Parathyroid adenoma (tissue), 2 donors: ENCODE measurements around the gene IRF2BPL.

ENCODE experiments used
- H2AFZ ChIP-seq: fragments of 300-600 bp; sonication (generic); one replicate; pipeline ENCODE4 v1.7.0; 2017; ENCODE audit warnings: antibody characterized with exemption, mild to moderate bottlenecking
- H3K27ac ChIP-seq: fragments of 300-600 bp; sonication (generic); one replicate; pipeline ENCODE4 v1.7.0; 2017
- H3K27me3 ChIP-seq: fragments of 300-600 bp; sonication (generic); one replicate; pipeline ENCODE4 v1.7.0; 2017; ENCODE audit warnings: low read length; ENCODE audit not compliant: control insufficient read depth, insufficient read depth
- H3K36me3 ChIP-seq: fragments of 300-600 bp; sonication (generic); one replicate; pipeline ENCODE4 v1.7.0; 2017; ENCODE audit warnings: low read length; ENCODE audit not compliant: control insufficient read depth, insufficient read depth
- H3K4me1 ChIP-seq: fragments of 300-600 bp; sonication (generic); one replicate; pipeline ENCODE4 v1.7.0; 2017; ENCODE audit warnings: control low read depth
- H3K4me2 ChIP-seq: fragments of 300-600 bp; sonication (generic); one replicate; pipeline ENCODE4 v1.7.0; 2017; ENCODE audit warnings: low read length
- H3K4me3 ChIP-seq: fragments of 300-600 bp; sonication (generic); one replicate; pipeline ENCODE4 v1.7.0; 2017; ENCODE audit warnings: low read depth, low read length
- H3K79me2 ChIP-seq: fragments of 300-600 bp; sonication (generic); one replicate; pipeline ENCODE4 v1.7.0; 2017; ENCODE audit warnings: control low read depth
- H3K9ac ChIP-seq: fragments of 300-600 bp; sonication (generic); one replicate; pipeline ENCODE4 v1.7.0; 2017; ENCODE audit warnings: mild to moderate bottlenecking
- H3K9me3 ChIP-seq: fragments of 300-600 bp; sonication (generic); one replicate; pipeline ENCODE4 v1.7.0; 2017; ENCODE audit warnings: low read length; ENCODE audit not compliant: control insufficient read depth
- CTCF ChIP-seq: fragments of 300-600 bp; sonication (generic); IDR thresholded peaks from one replicate; pipeline ENCODE4 v1.7.0; 2017; ENCODE audit warnings: antibody characterized with exemption, mild to moderate bottlenecking
- donor health status: primary hyperparathyroidism.

Gene IRF2BPL

GRCh38 chr14:77055981-77056380 lies 27.5 kb upstream of the IRF2BPL start:
- no peaks in the 10 kb centered on the region for H3K27me3 ChIP-seq
- no peaks in the 10 kb centered on the region for H3K79me2 ChIP-seq
- H3K36me3 ChIP-seq: no peaks in the 10 kb centered on the region
- H3K4me3 ChIP-seq: no peak overlapping the region
- no peak overlapping the region for H3K27ac ChIP-seq
- no peak for TF ChIP-seq CTCF
- H3K9ac ChIP-seq: no peak overlapping the region
- H2AFZ ChIP-seq: no peak overlapping the region
- no peaks in the 10 kb centered on the region for H3K9me3 ChIP-seq
- no peak overlapping the region for H3K4me2 ChIP-seq
- peaks cover 3% of the 10 kb centered on the region for H3K4me1 ChIP-seq

DNA sequence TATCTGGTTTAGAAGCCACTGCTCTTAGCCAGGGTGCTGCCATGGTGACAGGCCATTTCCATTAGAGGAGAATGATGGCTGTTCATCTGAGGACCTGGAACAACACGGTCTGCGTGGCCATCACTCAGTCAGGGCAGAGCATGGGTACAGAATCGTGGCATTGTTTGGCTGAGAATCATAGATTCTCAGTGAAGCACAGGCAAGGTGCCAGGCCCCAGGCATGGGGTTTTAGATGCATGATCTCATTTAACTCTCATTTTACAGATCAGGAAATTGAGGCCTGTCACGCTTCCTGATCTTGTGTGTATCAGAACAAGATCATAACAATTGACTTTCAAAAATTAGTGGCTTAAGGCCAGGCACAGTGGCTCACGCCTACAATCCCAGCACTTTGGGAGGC lies 26.8 kb upstream of the IRF2BPL start:
- peaks cover 3% of the 10 kb centered on the region for H3K4me1 ChIP-seq
- H3K9me3 ChIP-seq: no peaks in the 10 kb centered on the region
- H3K4me2 ChIP-seq: no peak overlapping the region
- no peak overlapping the region for H3K9ac ChIP-seq
- no peak for TF ChIP-seq CTCF
- no peaks in the 10 kb centered on the region for H3K79me2 ChIP-seq
- H3K36me3 ChIP-seq: no peaks in the 10 kb centered on the region
- H3K27me3 ChIP-seq: no peaks in the 10 kb centered on the region
- H3K4me3 ChIP-seq: no peak overlapping the region
- no peak overlapping the region for H3K27ac ChIP-seq
- H2AFZ ChIP-seq: no peak overlapping the region

DNA sequence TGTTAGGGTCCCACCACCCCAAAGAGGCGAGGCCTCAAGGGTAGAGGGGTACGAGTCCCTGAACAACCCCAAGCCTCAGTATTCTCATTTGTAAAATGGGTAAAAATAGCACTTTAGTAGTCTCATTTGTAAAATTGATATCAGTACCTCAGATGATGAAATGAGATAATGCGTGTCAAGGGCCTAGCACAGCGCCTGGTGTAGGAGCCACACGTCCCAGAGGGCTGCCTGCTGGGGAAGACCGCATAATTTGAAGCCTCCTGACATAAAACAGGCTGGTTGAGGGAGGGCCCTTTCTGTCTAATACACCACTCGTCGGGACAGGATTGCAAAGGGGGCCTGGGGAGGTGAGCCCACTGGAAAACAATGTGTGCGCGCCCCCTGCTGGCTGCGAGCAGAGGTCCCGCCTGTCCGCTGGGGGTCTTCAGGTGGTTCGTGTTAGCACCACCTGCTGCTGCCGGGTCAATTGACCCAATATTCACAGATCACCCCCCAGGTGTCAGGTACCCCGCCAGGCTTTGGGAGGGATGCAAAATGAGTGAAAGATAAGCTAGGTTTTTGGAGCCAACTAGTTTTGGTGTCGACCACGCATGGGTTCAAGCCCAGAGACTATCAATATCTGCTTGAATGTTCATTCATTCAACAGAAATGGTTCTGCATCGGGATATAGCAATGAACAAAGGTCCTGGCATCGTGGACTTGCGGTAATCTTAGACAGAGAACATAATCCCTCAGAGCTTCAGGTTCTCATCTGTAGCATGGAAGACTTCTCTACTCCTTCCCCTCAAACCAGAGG lies 24.7 kb upstream of the IRF2BPL start:
- Histone ChIP-seq H3K9me3 (no peaks in the 10 kb centered on the region), H3K9ac (no peak overlapping the region), H3K4me1 (peaks cover 3% of the 10 kb centered on the region), H3K27ac (no peak overlapping the region), H3K79me2 (no peaks in the 10 kb centered on the region), H3K4me2 (no peak overlapping the region), H3K27me3 (no peaks in the 10 kb centered on the region), H3K4me3 (no peak overlapping the region), H2AFZ (no peak overlapping the region), H3K36me3 (no peaks in the 10 kb centered on the region)
- TF ChIP-seq CTCF: peak; percentile 96

DNA sequence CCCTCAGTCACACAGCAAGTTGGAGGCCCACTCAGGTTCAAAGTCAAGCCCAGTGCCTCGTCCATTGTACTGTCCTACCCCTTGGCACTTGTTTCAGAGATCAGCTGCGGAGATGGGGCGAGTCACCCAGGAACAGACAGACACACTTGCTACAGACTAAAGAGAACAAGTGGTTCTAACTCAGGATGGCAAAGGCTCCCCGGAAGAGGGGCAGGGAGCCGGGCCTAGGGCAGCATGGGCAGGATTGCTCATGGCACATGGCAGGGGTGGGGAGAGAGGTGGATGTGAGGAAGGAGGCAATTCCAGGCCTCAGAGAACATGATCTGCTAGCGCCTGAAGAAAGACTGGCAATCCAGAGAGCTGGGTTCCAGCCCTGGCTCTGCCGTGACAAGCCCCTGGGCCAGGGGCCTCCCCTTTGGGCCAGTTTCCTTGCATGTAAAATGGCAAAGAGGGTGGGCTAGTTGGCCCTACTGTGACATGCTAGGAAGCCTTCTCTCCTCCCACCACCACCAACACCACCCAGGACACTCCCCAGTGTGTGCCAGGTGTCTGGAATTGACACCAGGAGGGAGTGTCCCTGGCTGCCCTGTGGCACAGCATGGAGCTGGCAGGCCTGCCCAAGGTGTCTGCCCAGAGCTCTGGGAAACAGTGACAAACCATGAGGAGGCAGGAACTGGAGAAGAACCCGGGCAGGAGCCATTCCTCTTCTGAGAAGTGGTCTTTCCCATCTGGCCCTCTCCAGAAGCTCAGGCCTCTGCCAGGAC lies 24.0 kb upstream of the IRF2BPL start:
- peaks cover 3% of the 10 kb centered on the region for H3K4me1 ChIP-seq
- no peaks in the 10 kb centered on the region for H3K27me3 ChIP-seq
- no peaks in the 10 kb centered on the region for H3K9me3 ChIP-seq
- H3K36me3 ChIP-seq: no peaks in the 10 kb centered on the region
- H2AFZ ChIP-seq: no peak overlapping the region
- peak overlapping the region; percentile 0 for H3K27ac ChIP-seq
- H3K79me2 ChIP-seq: no peaks in the 10 kb centered on the region
- no peak overlapping the region for H3K4me3 ChIP-seq
- no peak overlapping the region for H3K9ac ChIP-seq
- H3K4me2 ChIP-seq: no peak overlapping the region
- no peak for TF ChIP-seq CTCF
